ENCODE results near the gene MPST. TPM values are rescaled to one million over a fixed set of nuclear protein-coding genes. Genes with fewer than 3 reads are reported as not detected.
"Not testable (repeated sequence)": the region's sequence is repeated elsewhere in the genome, so short reads cannot be mapped to it uniquely, and the experiment has no call there.

The MPST gene
- polyA plus RNA-seq (ENCODE audit: insufficient read length) = 43.0 TPM
- long read RNA-seq, donor 1, transcript MPST-206 (3 exons, 1,331 nt) = major isoform, 33 of 63 reads
- long read RNA-seq, donor 1, transcript MPST-203 (3 exons, 1,345 nt) = minor isoform, 11 of 63 reads
- long read RNA-seq, donor 1, partial matches to known transcripts = 19 of 63 reads
- long read RNA-seq, donor 1, other reads (novel, unspliced or antisense) = 0 of 63 reads
- long read RNA-seq, donor 2, transcript MPST-206 (3 exons, 1,331 nt) = major isoform, 20 of 62 reads
- long read RNA-seq, donor 2, transcript MPST-203 (3 exons, 1,345 nt) = minor isoform, 6 of 62 reads
- long read RNA-seq, donor 2, partial matches to known transcripts = 36 of 62 reads
- long read RNA-seq, donor 2, other reads (novel, unspliced or antisense) = 0 of 62 reads
- long read RNA-seq, donor 3, transcript MPST-206 (3 exons, 1,331 nt) = major isoform, 17 of 33 reads
- long read RNA-seq, donor 3, partial matches to known transcripts = 12 of 33 reads
- long read RNA-seq, donor 3, other reads (novel, unspliced or antisense) = 0 of 33 reads
- long read RNA-seq, donor 4, partial matches to known transcripts = 0 of 4 reads
- long read RNA-seq, donor 4, other reads (novel, unspliced or antisense) = 0 of 4 reads
- long read RNA-seq, donor 5, transcript MPST-206 (3 exons, 1,331 nt) = major isoform, 52 of 197 reads
- long read RNA-seq, donor 5, transcript MPST-203 (3 exons, 1,345 nt) = minor isoform, 19 of 197 reads
- long read RNA-seq, donor 5, partial matches to known transcripts = 108 of 197 reads
- long read RNA-seq, donor 5, other reads (novel, unspliced or antisense) = 17 of 197 reads
- long read RNA-seq, donor 6, transcript MPST-203 (3 exons, 1,345 nt) = minor isoform, 20 of 154 reads
- long read RNA-seq, donor 6, transcript MPST-206 (3 exons, 1,331 nt) = major isoform, 51 of 154 reads
- long read RNA-seq, donor 6, partial matches to known transcripts = 59 of 154 reads
- long read RNA-seq, donor 6, other reads (novel, unspliced or antisense) = 22 of 154 reads
- long read RNA-seq, donor 7, transcript MPST-206 (3 exons, 1,331 nt) = major isoform, 35 of 76 reads
- long read RNA-seq, donor 7, transcript MPST-203 (3 exons, 1,345 nt) = minor isoform, 15 of 76 reads
- long read RNA-seq, donor 7, partial matches to known transcripts = 25 of 76 reads
- long read RNA-seq, donor 7, other reads (novel, unspliced or antisense) = 0 of 76 reads
- long read RNA-seq, donor 8, transcript MPST-206 (3 exons, 1,331 nt) = major isoform, 15 of 23 reads
- long read RNA-seq, donor 8, partial matches to known transcripts = 7 of 23 reads
- long read RNA-seq, donor 8, other reads (novel, unspliced or antisense) = 0 of 23 reads

DNA sequence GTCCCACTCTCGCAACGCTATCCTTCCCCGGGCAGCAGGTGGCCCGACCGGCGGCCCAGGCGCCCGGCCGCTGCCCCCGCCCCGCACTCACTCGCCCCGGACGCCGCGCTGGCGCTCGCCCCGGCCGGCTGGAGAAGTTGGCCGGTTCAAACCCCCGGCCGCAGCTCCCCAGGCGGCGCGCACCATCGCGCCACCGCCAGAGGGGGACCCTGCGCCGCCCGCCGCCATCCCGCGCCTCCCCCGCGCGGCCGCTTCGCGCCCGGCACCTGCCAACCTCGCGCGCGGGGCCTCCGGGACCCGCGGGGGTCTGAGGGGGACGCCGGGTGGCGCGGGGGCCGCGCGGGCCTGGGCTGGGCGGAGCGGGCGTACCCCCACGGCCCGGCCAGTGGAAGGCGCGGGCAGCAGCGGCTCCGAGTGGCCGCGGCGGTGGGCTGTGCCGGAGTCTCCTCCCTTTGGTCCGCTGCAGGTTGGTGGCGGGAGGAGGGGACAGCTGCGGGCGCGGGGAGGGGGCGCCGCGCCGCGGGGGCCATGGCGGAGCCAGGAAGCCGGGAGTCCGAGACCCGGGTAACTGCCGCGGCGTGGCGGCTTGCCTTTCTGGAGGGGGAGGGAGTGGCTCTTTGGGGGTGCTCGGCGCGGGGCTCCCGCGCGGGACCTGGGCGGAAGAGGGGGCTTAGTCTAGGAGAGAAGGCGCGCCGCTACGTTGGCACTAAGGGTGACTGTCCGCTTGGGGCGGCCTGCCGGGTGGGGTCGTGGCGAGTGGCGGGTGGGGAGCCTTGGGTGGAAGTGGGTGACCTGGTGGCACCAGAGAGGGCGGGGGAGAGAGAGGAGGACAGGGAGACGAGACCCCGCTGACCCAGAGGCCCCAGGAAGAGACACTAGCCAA, at the start of gene MPST, which contains the start of gene TST:
Gene MPST, plus strand, starts transcription at position 434 of the 883 bp plus-strand sequence. Its CDS starts 95 bp downstream, at position 529.
Gene TST, minus strand, starts transcription at position 139 of the 883 bp plus-strand sequence. CDS start 715 bp downstream, outside the sequence.
- DNase-seq = peak; percentile 79

DNA sequence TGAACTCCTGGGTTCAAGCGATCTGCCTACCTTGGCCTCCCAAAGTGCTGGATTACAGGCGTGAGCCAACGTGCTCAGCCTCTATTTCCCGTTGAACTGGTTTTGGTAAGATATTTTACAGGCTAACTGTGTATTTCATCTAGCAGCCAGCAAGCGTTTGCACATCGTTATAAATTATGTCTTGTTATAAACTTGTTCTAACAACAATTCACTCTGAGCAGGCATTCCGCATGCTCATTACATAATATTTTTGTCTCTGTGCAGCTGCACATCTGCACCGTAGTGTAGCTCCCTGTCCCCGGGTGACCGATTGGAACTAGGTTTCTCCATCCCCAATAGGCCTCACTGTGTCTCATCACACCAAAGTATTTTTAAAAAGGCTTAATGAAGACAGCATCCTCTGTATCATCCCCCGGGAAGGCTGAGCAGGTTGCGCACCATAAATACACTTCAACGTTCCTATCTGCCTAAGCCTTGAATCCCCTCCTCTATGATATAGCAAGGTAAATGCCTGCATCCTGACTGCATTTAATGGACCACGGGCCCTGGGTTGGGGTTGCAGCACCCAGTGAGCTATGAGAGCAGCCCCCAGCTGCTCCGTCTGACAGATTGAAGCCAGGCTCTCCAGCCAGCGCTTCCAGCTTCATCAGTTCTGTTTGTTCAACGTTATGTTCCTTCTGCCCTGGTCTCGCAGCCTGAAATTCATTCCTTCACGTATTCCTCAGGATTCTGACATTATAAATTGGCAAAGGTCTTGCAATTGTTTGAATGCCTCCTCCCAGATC, 48.0 kb upstream of the MPST start:
- DNase-seq = no peak

DNA sequence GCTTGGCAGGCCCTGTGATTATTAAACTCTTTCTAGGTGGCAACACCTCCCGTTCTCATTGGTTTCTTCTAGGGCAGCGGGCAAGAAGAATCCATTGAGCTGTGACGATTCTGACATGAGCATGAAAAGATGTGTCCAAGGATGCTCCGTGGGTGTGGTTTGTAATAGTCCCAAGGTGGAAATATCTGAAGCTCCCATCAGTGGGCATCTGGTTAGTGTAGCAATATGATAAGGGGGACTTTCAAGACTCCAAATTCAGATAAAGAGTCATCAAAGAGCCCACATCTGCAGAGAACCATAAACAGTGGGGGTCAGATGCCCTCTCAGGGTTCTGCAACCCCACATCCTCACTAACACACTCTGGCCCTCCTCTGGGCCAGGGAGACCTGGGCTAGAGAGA, 42.9 kb upstream of the MPST start:
- DNase-seq = no peak

DNA sequence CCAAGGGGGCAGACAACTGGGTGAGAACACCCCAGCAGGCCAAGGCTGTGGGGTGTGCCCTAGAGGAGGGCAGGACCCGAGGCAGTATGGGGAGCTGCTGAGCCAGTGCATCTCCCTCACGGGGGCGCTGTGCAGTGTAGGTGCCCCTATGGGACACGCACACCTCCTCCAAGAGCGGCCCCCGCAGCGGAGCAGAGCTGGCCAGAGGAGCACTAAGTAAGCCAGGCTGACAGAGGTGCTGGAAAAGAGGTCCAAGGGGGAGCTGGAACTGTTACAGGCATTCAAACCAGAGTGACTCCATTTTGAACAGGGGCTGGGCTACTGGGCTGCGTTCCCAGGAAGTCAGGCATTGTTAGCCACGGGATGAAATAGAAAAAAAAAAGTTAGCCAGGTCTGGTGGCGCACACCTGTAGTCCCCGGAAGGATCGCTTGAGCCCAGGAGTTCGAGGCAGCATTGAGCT, 42.1 kb upstream of the MPST start:
- DNase-seq = no peak

DNA sequence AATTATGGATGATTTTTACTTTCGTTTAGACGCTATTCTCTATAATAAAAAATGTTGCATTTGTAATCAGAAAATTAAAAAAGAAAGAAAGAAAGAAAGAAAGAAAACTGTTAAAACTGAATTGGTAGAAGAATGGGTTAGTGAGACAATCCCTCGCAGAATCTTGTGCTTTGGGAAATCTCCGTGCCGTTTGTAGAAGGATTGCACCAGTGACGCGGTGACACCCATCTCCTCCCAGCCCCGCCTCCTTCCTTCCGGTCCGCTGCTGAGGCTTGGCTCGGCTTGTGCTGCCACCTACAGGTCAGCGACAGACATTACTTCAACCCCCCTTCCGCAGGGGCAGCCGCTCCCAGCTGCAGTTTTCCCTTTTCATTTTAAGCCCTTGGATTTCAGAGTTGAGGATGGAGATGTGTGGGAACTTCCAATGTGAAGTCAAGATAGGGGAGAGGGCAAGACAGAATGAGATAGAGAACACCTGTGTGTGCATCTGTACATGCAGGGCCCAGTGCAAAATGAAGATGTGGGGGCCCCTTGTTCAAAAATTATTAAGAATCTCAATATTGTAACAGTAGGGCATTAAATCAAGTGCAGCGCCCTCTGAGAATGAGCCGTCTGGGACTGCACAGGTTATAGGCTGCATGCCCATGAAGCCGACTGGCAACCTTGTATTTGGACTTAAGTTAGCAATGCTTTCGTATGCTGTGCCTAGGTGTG, 41.4 kb upstream of the MPST start:
- peak; percentile 85 for DNase-seq

DNA sequence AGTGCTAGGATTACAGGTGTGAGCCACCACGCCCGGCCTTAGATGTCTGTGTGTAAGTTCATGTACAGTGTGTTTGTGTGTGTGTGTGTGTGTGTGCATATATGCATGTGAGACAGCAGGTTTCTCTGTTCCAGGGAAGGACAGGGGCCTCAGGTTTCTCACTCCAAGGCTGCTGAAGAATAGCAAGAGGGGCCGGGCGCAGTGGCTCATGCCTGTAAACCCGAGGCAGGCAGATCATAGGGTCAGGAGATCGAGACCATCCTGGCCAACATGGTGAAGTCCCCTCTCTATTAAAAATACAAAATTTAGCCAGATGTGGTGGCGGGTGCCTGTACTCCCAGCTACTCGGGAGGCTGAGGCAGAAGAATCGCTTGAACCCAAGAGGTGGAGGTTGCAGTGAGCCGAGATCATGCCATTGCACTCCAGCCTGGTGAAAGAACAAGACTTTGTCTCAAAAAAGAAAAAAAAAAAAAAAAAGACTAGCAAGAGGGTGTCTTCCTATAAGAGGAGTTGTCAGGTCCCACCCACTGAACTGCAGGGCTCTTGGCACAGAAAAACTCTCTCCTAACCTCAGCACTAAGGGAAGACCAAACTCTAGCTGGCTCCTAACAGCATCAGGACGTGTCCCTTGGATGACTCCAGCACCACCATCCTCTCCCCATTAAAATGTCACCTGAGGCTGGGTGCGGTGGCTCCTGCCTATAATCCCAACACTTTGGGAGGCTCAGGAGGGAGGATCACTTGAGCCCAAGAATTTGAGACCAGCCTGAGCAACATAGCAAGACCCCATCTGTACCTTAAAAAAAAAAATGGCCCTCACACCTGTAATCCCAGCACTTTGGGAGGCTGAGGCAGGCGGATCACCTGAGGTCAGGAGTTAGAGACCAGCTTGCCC, 40.3 kb upstream of the MPST start:
- DNase-seq = no peak

DNA sequence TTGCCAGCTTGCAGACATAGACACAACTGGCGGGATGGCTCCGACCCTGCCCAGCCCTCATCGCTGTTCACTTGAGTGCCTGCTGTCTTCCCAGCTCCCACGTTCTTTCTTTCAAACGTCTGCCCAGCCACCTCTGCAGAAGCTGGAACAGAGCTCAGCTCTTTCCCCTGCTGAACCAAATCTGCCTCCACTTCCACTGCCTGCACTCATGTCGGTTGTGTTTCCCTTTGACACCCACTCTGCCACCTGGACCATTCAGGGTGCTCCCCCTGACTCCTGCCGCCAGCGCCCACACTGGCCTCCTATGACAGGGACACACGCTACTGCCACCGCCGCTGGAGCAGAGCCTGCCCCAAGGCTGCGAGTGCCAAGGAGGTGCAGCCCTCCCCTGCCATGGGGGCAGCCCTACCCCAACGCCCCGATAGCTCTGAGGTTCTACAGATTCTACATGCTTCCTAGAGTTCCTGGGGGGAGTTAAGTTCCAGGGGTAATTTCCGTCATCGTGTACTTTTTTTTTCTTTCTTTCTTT, 38.2 kb upstream of the MPST start:
- no peak for DNase-seq

DNA sequence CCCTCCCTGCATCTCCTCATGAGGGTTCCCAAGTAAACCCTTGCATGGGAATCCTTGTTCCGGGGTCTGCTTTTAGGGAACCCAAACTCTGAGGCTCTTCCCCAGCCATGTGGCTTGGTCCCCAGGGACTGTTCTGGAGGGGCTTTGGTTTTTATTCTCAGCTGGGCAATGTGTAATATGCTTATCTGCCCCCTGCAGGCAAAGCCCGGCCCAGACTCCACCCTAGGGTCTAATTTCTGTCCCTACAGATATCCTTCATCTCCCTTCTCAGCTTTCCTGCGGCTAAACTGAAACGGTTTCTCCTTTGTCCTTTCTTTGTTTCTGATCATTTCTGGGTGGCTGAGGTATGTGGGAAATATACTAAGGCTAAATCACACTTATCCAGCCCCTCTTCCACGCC, 37.4 kb upstream of the MPST start:
- DNase-seq = no peak

DNA sequence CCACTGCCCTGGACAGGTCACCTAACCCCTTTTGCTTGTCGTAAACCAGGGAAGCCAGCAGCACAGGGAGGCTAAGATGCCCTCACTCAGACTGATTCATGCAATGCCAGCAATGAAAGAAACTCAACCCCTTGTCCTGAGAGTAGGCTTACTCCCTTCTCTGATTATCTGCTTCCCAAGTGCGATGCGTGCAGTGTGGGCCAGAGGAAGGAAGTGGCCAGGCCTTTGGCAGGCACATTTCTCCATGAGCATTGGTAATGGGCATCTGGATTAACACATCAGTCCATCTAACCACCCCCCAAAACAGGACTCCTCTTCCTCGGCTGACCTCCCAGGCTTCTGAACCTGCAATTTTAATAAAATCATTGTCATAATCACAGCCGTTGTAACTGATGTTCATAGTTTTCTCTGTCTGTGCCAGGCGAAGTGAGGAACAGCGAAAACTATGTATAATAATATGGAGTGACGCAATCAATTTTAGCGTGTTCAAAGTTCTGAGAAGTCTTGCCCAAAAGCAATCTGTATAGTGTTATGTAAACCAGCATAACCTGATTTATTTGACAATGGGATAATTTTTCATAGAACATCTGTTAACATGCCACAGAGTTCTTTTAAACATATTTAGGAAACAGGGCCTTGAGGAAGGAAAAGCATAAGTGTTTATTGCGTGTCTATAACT, 34.2 kb upstream of the MPST start:
- no peak for DNase-seq

DNA sequence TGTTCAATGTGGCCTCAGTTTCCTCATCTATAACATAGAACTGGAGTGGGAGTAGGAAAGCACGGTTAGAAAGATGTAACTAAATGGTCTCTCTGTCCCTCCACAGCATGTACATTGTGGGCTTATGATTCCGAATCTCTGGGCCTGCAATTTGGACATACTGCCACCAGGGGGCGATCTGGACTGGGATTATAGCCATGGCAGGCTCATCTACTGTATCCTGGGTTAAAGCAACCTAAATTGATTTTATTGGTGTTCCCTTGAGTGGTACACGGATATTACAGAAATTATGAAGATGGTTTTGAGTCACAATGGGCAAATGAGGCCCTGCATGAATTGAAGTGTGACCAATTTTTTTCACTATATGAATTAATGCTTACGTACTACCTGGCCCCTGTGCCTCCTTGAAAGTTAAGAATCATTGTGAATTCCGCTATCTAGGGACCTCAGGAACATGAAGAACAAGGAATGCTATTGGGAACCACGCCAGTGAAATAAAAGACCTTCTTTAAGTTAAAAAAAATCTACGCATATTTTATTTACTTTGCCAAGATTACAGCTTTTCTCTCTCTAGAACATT, 33.2 kb upstream of the MPST start:
- no peak for DNase-seq

DNA sequence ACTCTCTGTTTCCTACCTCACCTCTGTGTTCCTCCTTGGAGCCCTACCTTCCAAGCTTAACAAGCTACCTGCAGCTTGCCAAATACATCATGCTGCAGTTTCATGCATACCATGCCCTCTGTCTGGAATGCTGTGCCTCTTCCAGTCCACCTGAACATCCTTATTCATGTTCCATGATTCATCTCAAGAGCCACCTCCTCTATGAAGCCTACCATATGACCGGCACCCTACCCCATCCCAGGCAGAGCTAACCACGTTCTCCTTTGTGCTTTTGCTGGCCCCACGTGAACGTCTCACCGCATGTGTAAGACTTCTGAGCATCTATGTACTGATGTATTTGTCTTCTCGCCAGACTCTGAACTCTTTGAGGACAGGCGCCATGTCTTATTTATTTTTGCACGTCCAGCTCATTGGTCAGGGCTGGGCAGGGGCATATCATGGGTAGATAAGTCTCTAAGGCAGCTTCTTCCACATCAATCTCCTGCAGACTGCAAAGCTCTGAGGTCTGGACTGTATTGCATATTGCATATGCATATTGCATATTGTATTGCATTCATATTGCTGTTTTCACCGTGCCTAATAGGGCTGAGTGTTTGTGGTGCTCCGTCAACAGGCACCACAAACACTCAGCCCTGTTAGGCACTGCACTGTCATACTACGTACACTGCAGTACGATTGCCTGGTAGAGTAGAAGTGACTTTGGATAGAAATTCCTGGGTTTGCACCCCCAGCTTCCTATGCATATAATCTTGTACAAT, 31.3 kb upstream of the MPST start:
- no peak for DNase-seq

DNA sequence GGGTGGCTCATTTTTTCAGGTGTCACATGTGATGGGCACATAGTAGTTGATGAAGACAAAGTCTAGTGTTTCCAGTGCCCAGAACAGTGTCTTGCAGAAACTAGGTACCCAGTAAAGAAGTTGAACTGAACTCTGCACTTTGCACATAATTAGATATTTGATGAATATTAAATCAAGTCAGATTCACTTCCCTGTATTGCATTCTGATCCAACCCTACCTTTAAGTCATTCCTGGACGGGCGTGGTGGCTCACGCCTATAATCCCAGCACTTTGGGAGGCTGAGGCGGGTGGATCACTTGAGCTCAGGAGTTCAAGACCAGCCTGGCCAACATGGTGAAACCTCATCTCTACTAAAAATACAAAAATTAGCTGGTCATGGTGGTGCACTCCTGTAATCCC, 30.5 kb upstream of the MPST start:
- not testable (repeated sequence) for DNase-seq

DNA sequence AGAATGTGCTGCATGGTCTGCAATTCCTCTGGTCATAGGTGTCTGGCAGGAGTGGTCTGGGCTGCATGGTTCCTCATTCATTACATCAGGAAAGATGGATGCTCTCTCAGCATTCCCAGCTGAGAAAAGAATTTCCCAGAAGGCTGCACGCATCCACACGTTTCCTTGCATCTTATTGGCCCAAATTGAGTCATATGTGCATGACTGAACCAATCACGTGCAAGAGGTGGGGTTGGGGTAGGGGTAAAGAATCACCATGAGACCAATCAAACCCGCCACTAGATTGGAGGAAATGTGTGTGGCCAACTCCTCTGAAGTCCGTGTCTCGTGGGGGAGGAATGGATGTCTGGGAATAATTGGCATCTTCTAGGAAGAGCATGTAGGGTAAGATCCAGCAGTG, 29.1 kb upstream of the MPST start:
- no peak for DNase-seq

DNA sequence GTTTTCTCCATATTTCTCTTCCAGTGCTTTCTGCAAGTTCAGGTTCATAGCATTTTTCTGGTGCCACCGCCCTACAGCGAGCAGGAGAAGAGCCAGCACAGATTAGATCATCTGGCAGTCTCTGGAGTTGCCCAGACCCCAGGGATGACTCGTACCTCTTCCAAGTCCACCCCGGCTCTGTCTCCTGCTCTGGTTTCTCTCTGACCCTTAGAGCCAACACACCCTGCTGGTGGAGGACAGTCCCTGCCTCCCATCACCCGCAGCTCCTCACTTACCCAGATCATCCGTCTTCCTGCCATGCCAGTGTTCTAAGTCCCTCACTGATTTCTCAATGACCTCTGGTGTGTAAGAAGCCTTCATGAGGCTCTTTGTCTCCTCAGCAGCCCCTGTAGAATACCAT, 28.3 kb upstream of the MPST start:
- DNase-seq = no peak

DNA sequence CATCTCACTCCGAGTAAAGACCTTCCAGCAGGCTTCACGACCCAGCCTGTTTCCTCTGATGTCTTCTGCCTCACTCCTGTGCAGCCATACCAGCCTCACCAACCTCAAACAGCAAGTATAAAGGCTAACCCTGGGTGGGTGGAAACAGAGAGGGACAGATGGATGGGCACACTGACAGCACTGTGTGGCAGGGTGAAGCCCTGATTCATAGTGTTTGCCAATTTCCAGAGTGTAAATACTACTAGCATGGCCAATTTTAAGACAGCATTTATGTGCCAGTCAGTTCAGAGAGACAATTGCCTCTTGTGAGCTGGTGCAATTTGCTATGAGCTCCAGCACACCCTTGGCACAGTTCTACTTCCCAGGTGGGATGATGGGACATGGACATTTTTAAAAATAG, 21.8 kb upstream of the MPST start:
- DNase-seq = no peak

Data from left kidney (tissue), 8 donors.